Tibial artery (tissue), 4 donors: ENCODE measurements around the gene TPRG1L.
"Not testable (repeated sequence)": the region's sequence is repeated elsewhere in the genome, so short reads cannot be mapped to it uniquely, and the experiment has no call there.

ENCODE experiments used
- DNase-seq, 2 donors: peaks; one replicate each; pipeline ENCODE4 v3.0.0-alpha.2; 2019
- H3K27ac ChIP-seq, 2 donors: fragments of 200-600 bp; sonication (generic) in 1 of 2; 1 replicate in 1 of 2; 2 replicates in 1 of 2; pipeline ENCODE4 v1.5.1; 2018 to 2019; ENCODE audit warnings: mild to moderate bottlenecking in 1 of 2
- H3K27me3 ChIP-seq, 2 donors: fragments of 200-600 bp; sonication (generic) in 1 of 2; one replicate each; pipeline versions ENCODE4 v1.5.1 to v1.6.0; 2016 to 2019
- H3K36me3 ChIP-seq, 3 donors: fragments of 200-600 bp; sonication (generic) in 2 of 3; one replicate each; pipeline ENCODE4 v1.5.1; 2016 to 2019; ENCODE audit warnings: mild to moderate bottlenecking in 2 of 3
- H3K4me1 ChIP-seq, 4 donors: fragments of 200-600 bp; sonication (generic) in 2 of 4; 1 replicate in 3 of 4; 2 replicates in 1 of 4; pipeline ENCODE4 v1.5.1; 2016 to 2019
- H3K4me3 ChIP-seq, 2 donors: fragments of 200-600 bp; sonication (generic) in 1 of 2; 1 replicate in 1 of 2; 2 replicates in 1 of 2; pipeline ENCODE4 v1.5.1; 2018 to 2019; ENCODE audit warnings: mild to moderate bottlenecking in 2 of 2
- H3K9me3 ChIP-seq, 3 donors: fragments of 200-600 bp; sonication (generic) in 1 of 3; one replicate each; pipeline ENCODE4 v1.5.1; 2016 to 2019
- CTCF ChIP-seq, 2 experiments: fragments of 200-600 bp in 1 of 2; fragments of 450-650 bp in 1 of 2; IDR thresholded peaks; one replicate each; pipeline ENCODE4 v1.5.1; 2017 to 2019; ENCODE audit warnings: antibody characterized with exemption in 2 of 2, mild to moderate bottlenecking in 1 of 2, moderate library complexity in 1 of 2
- intact Hi-C: fragments of 100-400 bp; cut with DNase I; formaldehyde crosslinking; loops from one replicate; pipeline ENCODE4 v1.15.0; 2023; ENCODE audit warnings: low total_unique reads

The TPRG1L gene

GRCh38 chr1:3618881-3619671, 5.7 kb upstream of the TPRG1L start:
- no peak overlapping the region for H3K4me3 ChIP-seq
- peaks cover 0 to 23% of the 10 kb centered on the region in 2 donors for H3K27me3 ChIP-seq

DNA sequence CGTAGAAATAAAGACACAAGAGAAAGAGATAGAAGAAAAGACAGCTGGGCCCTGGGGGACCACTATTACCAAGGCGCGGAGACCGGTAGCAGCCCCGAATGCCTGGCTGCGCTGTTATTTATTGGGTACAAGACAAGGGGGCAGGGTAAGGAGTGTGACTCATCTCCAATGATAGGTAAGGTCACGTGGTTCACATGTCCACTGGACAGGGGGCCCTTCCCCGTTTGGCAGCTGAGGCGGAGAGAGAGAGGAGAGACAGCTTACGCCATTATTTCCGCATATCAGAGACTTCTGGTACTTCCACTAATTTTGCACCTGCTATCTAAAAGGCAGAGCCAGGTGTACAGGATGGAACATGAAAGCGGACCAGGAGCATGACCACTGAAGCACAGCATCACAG, 4.1 kb upstream of the TPRG1L start:
- TF ChIP-seq CTCF (IDR thresholded peaks at IDR 0.05) = no peak
- Histone ChIP-seq H3K4me3 (no peak overlapping the region), H3K27ac (no peak overlapping the region), H3K9me3 (no peaks in the 10 kb centered on the region), H3K36me3 (no peaks in the 10 kb centered on the region), H3K4me1 (peaks cover 0 to 30% (median 21%) of the 10 kb centered on the region in 4 donors), H3K27me3 (peaks cover 0 to 19% of the 10 kb centered on the region in 2 donors)
- no peak for DNase-seq
- intact Hi-C loops = loop anchor here (2.0 kb wide), 1 partner anchor 130 kb away; no protein-coding TSS in a partner anchor

More at GRCh38 chr1:3618881-3619671, 5.7 kb upstream of the TPRG1L start:
- no peaks in the 10 kb centered on the region for H3K9me3 ChIP-seq
- peak; percentile 82 to 85 for DNase-seq
- H3K4me1 ChIP-seq = peaks cover 0 to 21% (median 17%) of the 10 kb centered on the region in 4 donors
- peak; percentile 83 to 85 for TF ChIP-seq CTCF (IDR thresholded peaks at IDR 0.05)
- intact Hi-C loops = loop anchor here (5.0 kb wide), 2 partner anchors 57 to 167 kb away; partner anchors contain the start of gene ARHGEF16
- H3K36me3 ChIP-seq = no peaks in the 10 kb centered on the region
- no peak overlapping the region for H3K27ac ChIP-seq

DNA sequence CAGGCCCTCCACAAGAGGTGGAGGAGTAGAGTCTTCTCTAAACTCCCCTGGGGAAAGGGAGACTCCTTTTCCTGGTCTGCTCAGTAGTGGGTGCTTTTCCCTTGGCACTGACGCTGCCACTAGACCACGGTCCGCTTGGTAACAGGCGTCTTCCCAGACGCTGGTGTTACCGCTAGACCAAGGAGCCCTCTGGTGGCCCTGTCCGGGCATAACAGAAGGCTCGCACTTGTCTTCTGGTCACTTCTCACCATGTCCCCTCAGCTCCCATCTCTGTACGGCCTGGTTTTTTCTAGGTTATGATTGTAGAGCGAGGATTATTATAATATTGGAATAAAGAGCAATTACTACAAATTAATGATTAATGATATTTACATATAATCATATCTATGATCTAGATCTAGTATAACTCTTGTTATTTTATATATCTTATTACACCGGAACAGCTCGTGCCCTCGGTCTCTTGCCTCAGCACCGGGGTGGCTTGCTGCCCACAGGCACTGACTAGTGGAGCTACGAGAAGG, 3.6 kb upstream of the TPRG1L start:
- Histone ChIP-seq H3K4me1 (peaks cover 0 to 35% (median 25%) of the 10 kb centered on the region in 4 donors), H3K27me3 (peaks cover 0 to 14% of the 10 kb centered on the region in 2 donors)
- not testable (repeated sequence) for H3K36me3 ChIP-seq, H3K27ac ChIP-seq, DNase-seq, H3K9me3 ChIP-seq, H3K4me3 ChIP-seq
- intact Hi-C loops = loop anchor here (2.0 kb wide), 1 partner anchor 130 kb away; no protein-coding TSS in a partner anchor
- TF ChIP-seq CTCF (IDR thresholded peaks at IDR 0.05) = peak; percentile 65 to 76

GRCh38 chr1:3622102-3622501, 2.7 kb upstream of the TPRG1L start:
- H3K27ac ChIP-seq, H3K36me3 ChIP-seq, H3K4me3 ChIP-seq, intact Hi-C loops, DNase-seq, H3K9me3 ChIP-seq, H3K27me3 ChIP-seq: not testable (repeated sequence)
- peaks cover 0 to 35% (median 25%) of the 10 kb centered on the region in 4 donors for H3K4me1 ChIP-seq

- intact Hi-C loops = no loop called here
- Histone ChIP-seq H3K9me3 (no peaks in the 10 kb centered on the region), H3K4me3 (peak overlapping the region; percentile 72 to 97), H3K4me1 (peaks cover 0 to 35% (median 25%) of the 10 kb centered on the region in 4 donors), H3K36me3 (peaks cover 12 to 16% (median 14%) of the 10 kb centered on the region in 3 donors), H3K27me3 (peaks cover 0 to 3% of the 10 kb centered on the region in 2 donors), H3K27ac (peak overlapping the region; percentile 54 to 90)
- no peak for DNase-seq
- no peak for TF ChIP-seq CTCF (IDR thresholded peaks at IDR 0.05)
These were observed 1.2 kb upstream of the TPRG1L start for GRCh38 chr1:3623441-3624199.
